Activated CD4-positive, alpha-beta T cell treated with anti-CD3 and anti-CD28 coated beads for 36 hours (primary cell): Measurements from ENCODE around the gene TMEM109. TPM values are rescaled to one million over a fixed set of nuclear protein-coding genes. Genes with fewer than 3 reads are reported as not detected.

Experiments
- ATAC-seq: fragments of 200-7000 bp; cut with Tn5 transposase; one replicate; pipeline ENCODE4 v1.10.0; 2021; ENCODE audit warnings: mild to moderate bottlenecking, moderate library complexity
- CTCF ChIA-PET: fragments of 350-600 bp; sonication (Branson Sonifier 250); formaldehyde crosslinking; loops from one replicate; lab custom pipeline; 2021; ENCODE audit warnings: antibody characterized with exemption; lab: Charles Lee
- POLR2A ChIA-PET: fragments of 350-600 bp; sonication (Branson Sonifier 250); formaldehyde crosslinking; loops from one replicate; lab custom pipeline; 2021; ENCODE audit warnings: antibody characterized with exemption, inconsistent platforms; lab: Charles Lee
- DNase-seq: peaks from one replicate; pipeline ENCODE4 v3.0.0-alpha.2; 2020
- H3K27ac Mint-ChIP-seq: one replicate; pipeline ENCODE4 v1.8.0; 2021; ENCODE audit warnings: mixed read lengths
- H3K27me3 Mint-ChIP-seq: one replicate; pipeline ENCODE4 v1.8.0; 2021; ENCODE audit warnings: mixed read lengths
- H3K36me3 Mint-ChIP-seq: one replicate; pipeline ENCODE4 v1.8.0; 2021; ENCODE audit warnings: low read depth, mixed read lengths
- H3K4me1 Mint-ChIP-seq: one replicate; pipeline ENCODE4 v1.8.0; 2021; ENCODE audit warnings: mixed read lengths
- H3K4me3 Mint-ChIP-seq: one replicate; pipeline ENCODE4 v1.8.0; 2021; ENCODE audit warnings: mild to moderate bottlenecking, moderate library complexity, mixed read lengths
- H3K9me3 Mint-ChIP-seq: one replicate; pipeline ENCODE4 v1.8.0; 2021; ENCODE audit warnings: low read depth, mixed read lengths
- intact Hi-C, 2 experiments: fragments of 100-400 bp; cut with DNase I in 1 of 2; cut with micrococcal nuclease in 1 of 2; formaldehyde crosslinking; loops; one replicate each; pipeline versions ENCODE4 v1.14.2 to v1.15.1; 2022 to 2024; cut with DNase I, micrococcal nuclease
- total RNA-seq, 2 experiments: library from RNA; stranded (reverse); gene quantifications; one replicate each; pipeline ENCODE4 v1.2.3, GENCODE V29; 2021

Gene TMEM109
- total RNA-seq, 2 experiments from 2014 or later, result 80.3 to 89.1 TPM

DNA sequence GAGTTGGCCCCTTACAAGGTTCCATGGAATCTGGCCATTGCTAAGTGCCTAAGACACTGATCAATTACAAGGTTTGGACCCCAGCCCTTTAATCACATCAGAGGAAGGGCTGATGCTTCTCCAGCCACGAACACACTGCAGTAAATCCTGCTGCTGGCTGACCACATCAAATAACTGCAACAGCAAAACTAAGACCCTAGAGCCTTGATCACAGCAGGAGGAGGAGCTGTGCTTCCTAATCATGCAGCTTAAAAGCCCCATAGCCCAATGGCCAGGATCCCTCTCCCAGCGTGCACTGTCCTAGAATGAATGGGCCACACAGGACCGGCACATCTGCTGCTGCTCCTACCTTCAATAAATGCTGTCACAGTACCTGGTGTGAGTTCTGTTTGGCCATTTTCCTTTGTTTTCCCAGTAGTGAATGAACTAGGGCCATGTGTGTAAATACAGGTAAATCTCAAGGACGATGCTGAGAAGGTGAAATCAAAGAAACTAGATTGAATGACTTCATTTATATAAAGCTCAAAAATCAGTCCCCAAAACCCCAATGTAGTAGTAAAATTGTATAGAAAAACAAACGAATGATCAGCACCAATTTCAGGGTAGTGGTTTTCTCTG, 33.9 kb upstream of the TMEM109 start:
- Mint-ChIP-seq H3K36me3 (peaks cover 38% of the 10 kb centered on the region), H3K9me3 (no peaks in the 10 kb centered on the region), H3K4me1 (no peaks in the 10 kb centered on the region), H3K27ac (no peak overlapping the region), H3K4me3 (no peak overlapping the region), H3K27me3 (no peaks in the 10 kb centered on the region)
- DNase-seq (no peak), ATAC-seq (no peak)
- ChIA-PET POLR2A (no interaction called here), CTCF (interaction anchor here (0.6 to 0.8 kb wide), 2 partner anchors 13 to 105 kb away, joined by 3 to 4 read pairs; no protein-coding TSS in a partner anchor)
- intact Hi-C loops, result no loop called here

DNA sequence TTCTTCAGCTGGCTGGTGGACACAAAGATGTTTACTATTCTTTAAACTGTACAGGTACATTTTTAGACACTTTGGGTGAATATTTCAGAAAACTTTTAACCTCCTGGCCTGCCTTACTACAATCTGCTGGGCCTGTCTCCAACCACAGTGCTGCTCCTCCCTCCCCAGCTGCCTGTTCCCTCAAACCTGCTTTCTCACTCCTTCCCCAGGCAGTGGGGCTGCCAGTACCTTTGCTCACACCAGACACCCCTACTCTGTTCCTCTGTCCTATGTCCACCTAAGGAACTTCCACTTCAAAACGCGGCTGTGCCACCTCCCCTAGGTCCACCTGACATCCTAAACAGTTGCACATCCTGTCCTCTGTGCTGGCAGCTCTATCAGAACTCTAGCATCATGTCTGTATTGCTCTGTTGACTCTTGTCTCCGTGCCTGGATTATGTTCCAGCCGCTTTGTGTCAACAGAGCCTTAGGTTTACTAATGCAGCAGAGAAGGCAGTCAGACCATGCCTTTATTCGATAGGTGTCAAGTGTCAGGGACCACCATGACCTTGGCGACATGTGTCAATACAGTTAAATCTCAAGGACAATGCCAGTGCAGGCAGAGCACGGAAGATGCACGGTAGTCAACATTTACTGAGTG, 33.2 kb upstream of the TMEM109 start:
- no peaks in the 10 kb centered on the region for H3K9me3 Mint-ChIP-seq
- ATAC-seq, result no peak
- ChIA-PET POLR2A (no interaction called here), CTCF (interaction anchor here (0.8 kb wide), 1 partner anchor 106 kb away, joined by 3 read pairs; no protein-coding TSS in a partner anchor)
- no peak for DNase-seq
- no peaks in the 10 kb centered on the region for H3K4me1 Mint-ChIP-seq
- H3K4me3 Mint-ChIP-seq, result no peak overlapping the region
- H3K27me3 Mint-ChIP-seq, result no peaks in the 10 kb centered on the region
- no peak overlapping the region for H3K27ac Mint-ChIP-seq
- intact Hi-C loops, result no loop called here
- H3K36me3 Mint-ChIP-seq, result peaks cover 40% of the 10 kb centered on the region

DNA sequence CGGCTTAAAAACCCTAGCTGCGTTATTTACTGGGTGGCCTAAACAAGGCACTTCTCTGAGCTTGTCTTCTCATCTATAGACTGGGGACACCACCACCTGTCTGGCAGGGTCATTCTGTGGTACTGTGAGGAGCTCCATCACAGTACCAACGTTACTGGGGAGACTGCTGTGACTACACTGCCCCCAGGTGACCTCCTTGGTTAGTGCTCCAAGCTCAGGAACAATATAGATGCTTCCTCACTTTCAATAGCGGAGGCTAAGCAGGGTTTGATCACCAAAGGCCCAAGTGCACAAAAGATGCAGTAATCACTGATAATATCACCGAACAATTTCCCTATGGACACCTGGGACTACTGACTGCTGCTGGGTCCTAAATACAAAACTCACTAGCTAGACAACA, 26.4 kb upstream of the TMEM109 start:
- intact Hi-C loops, result loop anchor here (1.0 kb wide), 2 partner anchors 56 to 112 kb away; no protein-coding TSS in a partner anchor
- ATAC-seq (peak; percentile 90), DNase-seq (peak; percentile 60)
- Mint-ChIP-seq H3K4me3 (no peak overlapping the region), H3K27ac (no peak overlapping the region), H3K9me3 (no peaks in the 10 kb centered on the region), H3K4me1 (no peaks in the 10 kb centered on the region), H3K27me3 (no peaks in the 10 kb centered on the region), H3K36me3 (peaks cover 37% of the 10 kb centered on the region)
- CTCF ChIA-PET, result interaction anchor here (0.5 to 3.6 kb wide), 13 partner anchors 9 to 299 kb away, joined by 3 to 74 read pairs (median 4); no protein-coding TSS in a partner anchor
- POLR2A ChIA-PET, result interaction anchor here (0.8 to 1.1 kb wide), 3 partner anchors 24 to 85 kb away, joined by 3 to 5 read pairs (median 4); no protein-coding TSS in a partner anchor

DNA sequence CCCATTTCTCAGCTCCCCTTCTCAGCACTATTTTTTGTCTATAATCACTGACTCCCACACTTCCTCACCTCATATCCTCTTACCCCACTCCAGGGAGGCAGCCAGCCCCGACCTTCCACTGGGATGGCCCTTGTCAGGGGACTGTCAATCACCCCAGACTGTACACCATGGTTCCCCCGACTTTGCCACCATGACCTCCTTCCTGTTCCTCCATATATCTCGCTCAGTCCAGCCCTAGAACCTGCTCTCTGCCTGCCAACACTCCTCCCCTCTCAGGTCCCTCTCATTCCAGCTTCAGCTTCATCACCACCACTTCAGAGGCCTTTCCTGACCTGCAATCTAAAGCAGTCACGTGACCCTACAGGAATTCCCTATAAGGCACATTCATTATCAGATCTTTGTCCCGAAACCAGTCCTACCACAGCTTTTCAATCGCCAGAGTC, 24.1 kb upstream of the TMEM109 start:
- Mint-ChIP-seq H3K4me3 (no peak overlapping the region), H3K36me3 (peaks cover 39% of the 10 kb centered on the region), H3K4me1 (no peaks in the 10 kb centered on the region), H3K27me3 (no peaks in the 10 kb centered on the region), H3K9me3 (no peaks in the 10 kb centered on the region), H3K27ac (peak overlapping the region; percentile 3)
- CTCF ChIA-PET, result interaction anchor here (1.0 to 3.6 kb wide), 3 partner anchors 11 to 112 kb away, joined by 3 to 74 read pairs (median 7); no protein-coding TSS in a partner anchor
- DNase-seq (no peak), ATAC-seq (no peak)
- POLR2A ChIA-PET, result interaction anchor here (0.6 to 1.5 kb wide), 2 partner anchors 15 to 305 kb away, joined by 3 to 4 read pairs; no protein-coding TSS in a partner anchor
- intact Hi-C loops, result no loop called here

DNA sequence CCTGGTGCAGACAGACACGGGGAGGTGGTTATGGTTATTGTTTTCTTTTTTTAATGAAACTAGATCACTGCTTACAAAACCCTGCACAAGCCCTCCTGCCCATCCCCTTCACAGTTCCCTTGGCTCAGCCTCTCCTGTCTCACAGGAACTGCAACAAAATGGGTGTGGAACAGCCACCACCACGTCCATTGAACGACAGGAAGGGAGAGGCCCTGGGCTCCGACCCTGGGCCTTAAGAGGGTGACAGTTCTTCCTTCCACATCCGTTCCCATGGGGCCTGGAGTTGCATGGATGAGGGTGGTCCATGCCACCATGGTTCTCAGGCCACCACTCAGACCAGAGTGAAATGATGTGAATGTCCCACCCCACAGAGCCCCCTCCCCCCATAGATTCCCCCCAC, 23.3 kb upstream of the TMEM109 start:
- no peaks in the 10 kb centered on the region for H3K4me1 Mint-ChIP-seq
- H3K27ac Mint-ChIP-seq, result no peak overlapping the region
- DNase-seq (no peak), ATAC-seq (no peak)
- H3K9me3 Mint-ChIP-seq, result no peaks in the 10 kb centered on the region
- ChIA-PET CTCF (interaction anchor here (1.6 to 2.4 kb wide), 2 partner anchors 11 to 60 kb away, joined by 4 to 7 read pairs; no protein-coding TSS in a partner anchor), POLR2A (interaction anchor here (0.7 to 1.5 kb wide), 2 partner anchors 14 to 47 kb away, joined by 3 to 4 read pairs; no protein-coding TSS in a partner anchor)
- H3K27me3 Mint-ChIP-seq, result no peaks in the 10 kb centered on the region
- peaks cover 42% of the 10 kb centered on the region for H3K36me3 Mint-ChIP-seq
- H3K4me3 Mint-ChIP-seq, result no peak overlapping the region
- intact Hi-C loops, result no loop called here

DNA sequence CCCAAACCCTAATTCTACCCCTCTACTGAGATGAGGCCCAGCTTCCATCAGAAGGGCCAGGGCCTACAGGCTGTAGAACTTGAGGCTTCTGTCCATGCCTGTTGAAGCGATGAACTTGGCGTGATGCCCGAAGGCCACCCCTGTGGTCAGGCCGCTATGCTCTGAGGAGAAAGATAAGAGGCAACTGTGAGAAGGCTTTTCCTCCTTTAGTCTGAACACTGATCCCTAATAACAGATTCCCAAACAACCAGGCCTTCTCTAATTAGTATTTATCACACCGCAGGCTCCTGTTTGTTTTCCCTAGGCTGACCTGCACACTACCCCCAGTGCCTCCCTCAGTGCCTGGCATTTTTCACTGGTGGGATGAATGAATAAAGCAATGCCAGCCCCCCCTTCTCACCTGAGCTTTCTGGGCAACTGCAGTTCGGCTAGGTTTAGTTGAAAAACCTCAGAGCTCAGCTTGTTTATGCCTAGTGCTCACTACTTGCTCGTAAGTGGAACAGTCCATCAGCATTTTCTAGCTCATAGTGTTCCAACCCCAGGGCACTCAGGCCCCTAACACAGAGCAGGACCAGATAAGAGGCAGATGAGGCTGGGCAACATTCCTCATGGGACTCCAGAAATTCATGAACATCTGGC, 22.7 kb upstream of the TMEM109 start:
- DNase-seq, result no peak
- no peaks in the 10 kb centered on the region for H3K27me3 Mint-ChIP-seq

DNA sequence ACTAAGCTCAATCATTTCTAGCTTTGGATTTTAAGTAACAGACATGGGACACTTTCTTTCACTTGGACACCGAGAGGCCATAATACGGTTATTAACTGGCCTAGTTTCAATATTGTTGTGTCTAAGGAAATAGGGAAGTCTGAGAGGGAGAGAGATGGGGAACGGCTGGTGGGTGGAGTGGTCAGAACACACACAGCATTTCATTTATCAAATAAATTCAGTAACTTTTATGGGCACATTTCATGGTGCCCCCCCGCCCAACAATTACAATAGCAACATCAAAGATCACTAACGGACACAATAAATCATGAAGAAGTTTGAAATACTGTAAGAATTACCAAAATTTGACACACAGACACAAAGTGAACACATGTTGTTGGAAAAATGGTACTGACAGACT, 18.3 kb upstream of the TMEM109 start:
- Mint-ChIP-seq H3K27me3 (no peaks in the 10 kb centered on the region), H3K9me3 (no peaks in the 10 kb centered on the region), H3K4me1 (no peaks in the 10 kb centered on the region), H3K36me3 (peaks cover 58% of the 10 kb centered on the region), H3K27ac (no peak overlapping the region), H3K4me3 (no peak overlapping the region)
- no peak for ATAC-seq
- no peak for DNase-seq
- intact Hi-C loops, result no loop called here
- CTCF ChIA-PET, result interaction anchor here (1.2 to 2.9 kb wide), 3 partner anchors 8 to 65 kb away, joined by 3 to 10 read pairs (median 5); no protein-coding TSS in a partner anchor
- POLR2A ChIA-PET, result no interaction called here

More for the DNA sequence above, 22.7 kb upstream of the TMEM109 start:
- ChIA-PET CTCF (interaction anchor here (1.6 to 2.4 kb wide), 2 partner anchors 10 to 61 kb away, joined by 4 to 7 read pairs; no protein-coding TSS in a partner anchor), POLR2A (interaction anchor here (0.9 to 1.5 kb wide), 2 partner anchors 14 to 16 kb away, joined by 3 to 4 read pairs; no protein-coding TSS in a partner anchor)
- Mint-ChIP-seq H3K4me1 (no peaks in the 10 kb centered on the region), H3K27ac (no peak overlapping the region), H3K9me3 (no peaks in the 10 kb centered on the region), H3K36me3 (peaks cover 47% of the 10 kb centered on the region), H3K4me3 (no peak overlapping the region)
- ATAC-seq, result no peak
- intact Hi-C loops, result no loop called here

DNA sequence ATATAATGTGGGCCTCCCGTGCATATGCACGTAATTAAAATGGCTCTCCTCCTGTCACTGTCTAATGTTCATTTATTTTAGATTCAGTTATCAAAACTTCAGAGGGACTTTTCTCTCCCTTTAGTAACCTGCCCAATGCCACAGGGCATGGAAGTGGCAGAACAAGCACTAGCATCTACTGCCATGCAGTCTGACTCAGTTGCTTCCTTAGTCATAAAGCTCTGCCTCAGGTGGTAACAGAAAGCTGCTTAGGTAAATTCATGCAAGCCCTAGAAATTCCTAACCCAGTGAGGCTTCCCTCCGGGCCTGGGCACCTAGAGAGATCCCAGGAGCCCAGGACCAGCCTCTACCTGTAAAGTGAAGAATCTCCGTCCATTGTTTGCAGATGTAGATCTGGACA, 16.5 kb upstream of the TMEM109 start:
- CTCF ChIA-PET, result interaction anchor here (1.0 to 1.5 kb wide), 3 partner anchors 15 to 289 kb away, joined by 3 to 4 read pairs (median 4); no protein-coding TSS in a partner anchor
- peaks cover 68% of the 10 kb centered on the region for H3K36me3 Mint-ChIP-seq
- POLR2A ChIA-PET, result no interaction called here
- intact Hi-C loops, result no loop called here
- no peak for DNase-seq
- no peak overlapping the region for H3K4me3 Mint-ChIP-seq
- H3K4me1 Mint-ChIP-seq, result no peaks in the 10 kb centered on the region
- no peak overlapping the region for H3K27ac Mint-ChIP-seq
- ATAC-seq, result no peak
- no peaks in the 10 kb centered on the region for H3K9me3 Mint-ChIP-seq
- H3K27me3 Mint-ChIP-seq, result no peaks in the 10 kb centered on the region

DNA sequence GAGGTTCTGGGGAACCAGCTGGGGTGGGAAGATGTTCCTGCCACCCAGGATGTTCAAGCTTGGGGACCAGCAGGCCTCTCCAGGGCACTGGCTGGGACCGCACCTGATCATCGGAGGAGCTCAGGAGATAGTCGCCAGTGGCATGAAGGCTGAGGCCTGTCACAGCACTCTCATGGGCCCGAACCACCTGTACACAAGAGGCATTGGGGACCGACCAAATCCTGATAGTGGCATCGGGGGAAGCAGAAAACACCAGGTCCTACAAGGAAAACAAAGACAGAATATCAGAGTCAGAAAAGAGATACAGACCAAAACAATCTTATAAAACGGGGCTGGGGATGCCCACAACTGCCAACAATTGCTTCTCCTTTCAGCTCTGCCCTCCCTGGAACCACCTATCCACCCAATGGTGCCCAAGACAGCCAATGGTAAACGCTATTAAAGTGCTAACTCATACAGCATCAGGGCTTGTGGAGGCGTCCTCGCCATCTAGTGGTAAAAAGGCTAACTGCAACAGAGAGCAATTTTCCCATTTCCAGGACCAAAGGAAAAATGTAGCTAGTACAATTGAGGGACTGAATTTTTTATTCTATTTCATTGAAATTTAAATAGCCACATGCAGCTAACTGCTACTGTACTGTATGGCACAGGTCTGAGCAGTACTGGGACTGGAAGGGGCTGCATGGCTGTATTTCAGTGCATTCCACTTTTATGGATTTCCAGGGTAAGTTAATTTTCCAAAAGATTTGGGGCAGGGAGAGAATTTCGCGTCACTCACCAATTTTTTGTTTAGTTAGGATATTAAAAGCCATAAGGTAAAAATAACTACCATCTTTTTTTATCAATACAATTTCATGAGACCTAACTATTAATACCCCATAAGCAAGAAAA, 14.7 kb upstream of the TMEM109 start:
- peaks cover 72% of the 10 kb centered on the region for H3K36me3 Mint-ChIP-seq
- ChIA-PET CTCF (interaction anchor here (0.6 to 2.4 kb wide), 12 partner anchors 8 to 1048 kb away, joined by 3 to 18 read pairs (median 4); partner anchors contain the start of gene TMEM109), POLR2A (interaction anchor here (1.0 kb wide), 1 partner anchor 15 kb away, joined by 3 read pairs; no protein-coding TSS in a partner anchor)
- H3K9me3 Mint-ChIP-seq, result no peaks in the 10 kb centered on the region
- ATAC-seq (peak; percentile 87), DNase-seq (peak; percentile 32)
- H3K27me3 Mint-ChIP-seq, result no peaks in the 10 kb centered on the region
- H3K4me3 Mint-ChIP-seq, result no peak overlapping the region
- no peak overlapping the region for H3K27ac Mint-ChIP-seq
- intact Hi-C loops, result loop anchor here (1.0 to 2.0 kb wide), 2 partner anchors 68 kb away; no protein-coding TSS in a partner anchor
- H3K4me1 Mint-ChIP-seq, result peaks cover 12% of the 10 kb centered on the region

DNA sequence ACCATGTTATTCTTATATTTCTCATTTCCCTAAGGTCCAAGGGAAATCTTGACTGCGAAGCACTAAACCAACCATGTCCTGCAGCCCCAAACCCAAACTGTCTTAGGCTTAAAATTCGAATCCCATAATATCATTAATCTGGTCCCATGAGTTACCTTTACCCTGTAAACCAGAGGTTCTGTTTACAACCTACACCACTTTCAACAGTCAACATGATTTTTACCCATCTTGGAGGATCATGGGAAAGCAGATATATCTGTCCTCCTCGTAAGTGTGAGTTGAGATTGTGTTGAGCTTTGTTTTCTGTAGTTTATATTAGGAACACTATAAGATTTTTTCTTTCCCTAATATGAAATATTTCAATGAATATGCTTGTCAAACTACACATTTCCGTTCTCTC, 14.0 kb upstream of the TMEM109 start:
- ChIA-PET CTCF (interaction anchor here (0.6 to 2.4 kb wide), 12 partner anchors 13 to 1047 kb away, joined by 3 to 18 read pairs (median 4); partner anchors contain the start of gene TMEM109), POLR2A (interaction anchor here (1.0 kb wide), 1 partner anchor 15 kb away, joined by 3 read pairs; no protein-coding TSS in a partner anchor)
- no peaks in the 10 kb centered on the region for H3K27me3 Mint-ChIP-seq
- intact Hi-C loops, result loop anchor here (1.0 to 10.0 kb wide), 3 partner anchors 69 to 525 kb away; partner anchors contain the start of gene CPSF7 (in 1 of the 2)
- ATAC-seq, result no peak
- peaks cover 69% of the 10 kb centered on the region for H3K36me3 Mint-ChIP-seq
- no peaks in the 10 kb centered on the region for H3K9me3 Mint-ChIP-seq
- H3K4me1 Mint-ChIP-seq, result peaks cover 18% of the 10 kb centered on the region
- H3K27ac Mint-ChIP-seq, result no peak overlapping the region
- H3K4me3 Mint-ChIP-seq, result no peak overlapping the region
- no peak for DNase-seq
